GM18502 (cell line): Measurements from ENCODE around the gene CYB5A.
"Not testable (repeated sequence)": the region's sequence is repeated elsewhere in the genome, so short reads cannot be mapped to it uniquely, and the experiment has no call there.

ENCODE experiments used
- ATAC-seq: cut with Tn5 transposase; IDR thresholded peaks from one replicate; pipeline ENCODE4 v1.9.1; 2021; ENCODE audit warnings: mild to moderate bottlenecking; ENCODE audit not compliant: unreplicated experiment, poor library complexity

The CYB5A gene, protein sequence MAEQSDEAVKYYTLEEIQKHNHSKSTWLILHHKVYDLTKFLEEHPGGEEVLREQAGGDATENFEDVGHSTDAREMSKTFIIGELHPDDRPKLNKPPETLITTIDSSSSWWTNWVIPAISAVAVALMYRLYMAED

DNA sequence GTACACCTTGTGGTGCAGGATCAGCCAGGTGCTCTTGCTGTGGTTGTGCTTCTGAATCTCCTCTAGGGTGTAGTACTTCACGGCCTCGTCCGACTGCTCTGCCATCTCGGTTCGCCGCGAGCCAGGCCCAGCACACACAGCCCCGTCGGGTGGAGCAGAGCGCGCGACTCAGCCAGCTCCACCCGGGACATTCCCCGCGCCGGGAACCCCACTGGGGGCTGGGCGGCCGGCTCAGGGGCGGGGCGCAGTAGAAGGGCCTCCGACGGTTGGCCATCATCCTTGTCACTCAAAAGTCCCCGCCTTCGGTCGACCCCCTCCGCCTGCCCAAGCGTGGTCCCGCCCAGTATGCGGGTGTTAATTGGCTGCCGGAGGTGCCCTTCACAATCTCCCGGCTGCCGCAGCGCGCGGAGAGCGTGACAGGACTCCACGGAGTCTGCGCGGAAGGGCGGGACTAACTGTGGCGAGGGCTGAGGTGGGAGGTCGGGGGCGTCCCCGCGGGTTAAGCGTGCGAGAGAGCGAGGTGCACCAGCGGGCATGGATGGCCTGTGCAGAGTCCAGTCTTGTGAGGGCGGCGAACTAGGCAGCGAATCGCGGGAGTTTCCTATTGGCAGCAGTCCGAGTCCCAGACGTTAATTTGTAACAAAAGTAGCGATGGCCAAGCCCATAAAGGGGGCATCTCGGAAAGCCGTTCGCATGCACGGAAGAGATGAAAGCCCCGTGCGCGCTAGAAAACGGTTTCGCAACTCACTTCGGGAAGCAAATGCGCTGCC, at the start of gene CYB5A:
TSS of gene CYB5A (minus strand) at position 193 of the 770 bp plus-strand sequence. CDS start at position 105, 88 bp downstream.
- ATAC-seq, result peak; percentile 100

DNA sequence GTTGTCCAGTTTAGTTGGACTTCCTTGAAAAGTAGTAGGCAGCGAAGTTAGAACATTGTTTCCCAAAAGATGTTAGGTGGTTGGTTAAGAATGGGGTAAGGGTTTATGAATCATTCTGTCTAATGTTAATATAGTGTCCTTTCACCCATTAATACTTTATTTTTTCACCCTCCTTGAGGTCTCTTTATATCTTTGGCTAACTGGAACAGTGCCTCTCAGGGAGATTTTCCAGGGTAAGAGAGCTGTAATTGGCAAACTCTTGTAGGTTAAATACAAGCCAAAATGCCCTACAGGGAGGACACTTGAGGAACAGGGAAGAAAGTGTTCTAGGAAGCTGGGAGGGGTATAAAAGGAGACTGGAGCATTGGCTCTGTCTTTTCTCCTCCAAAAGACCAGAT, 46.1 kb upstream of the CYB5A start:
- no peak for ATAC-seq

DNA sequence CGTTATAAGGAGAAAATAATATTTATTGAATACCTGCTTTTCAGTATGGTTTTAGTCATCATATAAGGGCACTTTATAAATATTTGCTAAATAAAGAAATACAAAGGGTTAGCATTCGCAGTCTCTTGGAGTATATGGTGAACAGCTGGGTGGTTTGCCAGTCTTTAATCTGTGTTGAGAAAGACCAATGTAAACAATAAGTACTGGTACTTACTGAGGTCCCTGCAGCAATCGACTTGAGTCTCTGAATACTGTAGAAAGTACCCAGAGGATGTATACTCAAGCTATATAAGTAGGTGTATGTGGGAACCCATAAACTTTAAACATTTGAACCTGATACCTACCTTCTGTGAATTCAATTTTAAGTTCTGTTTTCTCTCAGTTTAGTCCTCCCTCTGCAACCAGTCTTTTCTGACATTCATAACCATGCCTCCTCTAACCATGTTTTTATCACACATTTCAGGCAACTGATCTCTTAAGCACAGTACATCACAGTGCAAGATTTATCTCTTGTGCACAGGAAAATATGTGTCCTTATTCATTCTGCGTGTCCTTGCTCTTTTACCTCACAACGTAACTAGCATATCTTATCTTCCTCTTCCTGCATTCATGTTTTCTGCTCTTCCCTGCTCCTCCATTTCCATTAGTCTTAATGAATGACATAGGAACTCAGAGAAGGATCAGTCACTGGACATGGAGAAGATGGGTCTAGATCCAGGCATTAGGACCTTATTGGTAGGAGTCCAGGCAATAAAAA, 45.6 kb upstream of the CYB5A start:
- no peak for ATAC-seq

DNA sequence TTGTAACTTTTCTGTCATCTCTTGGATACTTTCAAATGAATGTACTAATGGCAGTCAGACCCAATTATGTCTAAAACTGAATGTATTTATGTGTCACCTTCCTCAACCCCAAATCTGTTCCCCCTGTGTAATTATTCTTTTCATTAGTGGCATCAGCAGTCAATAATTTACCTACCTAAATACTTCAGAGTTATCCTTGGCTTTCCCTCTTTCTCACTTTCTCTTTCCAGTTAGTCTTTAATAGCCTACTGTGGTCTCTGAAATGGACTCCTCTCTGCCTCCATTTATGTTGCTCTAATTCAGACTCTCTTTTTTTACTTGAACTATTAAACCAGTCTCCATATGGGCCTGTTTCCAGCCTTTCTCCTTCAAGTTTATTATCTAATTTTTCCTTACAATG, 44.9 kb upstream of the CYB5A start:
- ATAC-seq, result no peak

DNA sequence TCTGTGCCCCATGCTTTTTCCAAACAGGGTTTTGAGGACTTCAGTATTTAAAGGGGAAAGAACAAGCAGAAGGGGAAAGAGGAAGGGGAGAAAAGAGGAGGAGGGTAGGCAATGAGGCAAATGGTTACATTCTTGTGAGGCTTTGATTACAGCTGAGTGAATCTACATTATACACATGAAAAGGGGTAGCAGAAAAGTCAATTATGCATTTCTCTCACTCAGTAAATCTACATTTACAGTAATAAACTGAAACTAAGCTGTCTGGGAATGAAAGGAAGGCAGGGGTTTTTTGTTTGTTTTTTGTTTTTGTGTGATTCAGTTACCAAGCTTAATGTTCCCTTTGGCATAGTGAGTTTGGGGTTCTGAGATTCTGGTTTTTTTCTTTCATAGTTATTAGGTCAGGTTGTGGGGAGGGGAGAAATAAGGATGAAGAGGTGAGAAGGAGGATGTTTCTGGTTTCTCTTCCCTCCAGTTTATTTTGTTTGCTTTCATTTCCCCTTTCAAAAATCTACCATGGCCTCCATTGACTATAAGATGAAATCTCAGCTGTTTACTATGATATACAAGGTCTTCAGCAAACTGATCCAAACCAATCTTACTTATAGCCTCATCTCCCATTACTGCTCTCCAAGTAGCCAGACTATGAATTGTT, 42.6 kb upstream of the CYB5A start:
- ATAC-seq, result peak; percentile 80

DNA sequence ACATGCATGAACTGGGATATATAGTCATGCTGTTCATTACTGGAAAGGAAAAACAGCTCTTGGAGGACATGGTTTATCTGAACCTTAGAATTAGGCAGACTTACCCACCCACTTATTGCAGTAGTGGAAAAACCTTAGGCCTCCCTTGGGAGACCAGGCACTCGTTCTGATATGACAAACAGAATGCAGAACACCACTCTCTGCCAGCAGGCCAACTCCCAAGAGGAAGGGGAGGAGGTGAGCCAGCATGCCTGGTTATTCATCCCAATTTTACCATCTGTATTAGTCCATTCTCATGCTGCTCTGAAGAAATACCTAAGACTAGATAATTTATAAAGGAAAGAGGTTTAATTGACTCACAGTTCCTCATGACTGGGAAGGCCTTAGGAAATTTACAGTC, 41.3 kb upstream of the CYB5A start:
- ATAC-seq, result no peak

DNA sequence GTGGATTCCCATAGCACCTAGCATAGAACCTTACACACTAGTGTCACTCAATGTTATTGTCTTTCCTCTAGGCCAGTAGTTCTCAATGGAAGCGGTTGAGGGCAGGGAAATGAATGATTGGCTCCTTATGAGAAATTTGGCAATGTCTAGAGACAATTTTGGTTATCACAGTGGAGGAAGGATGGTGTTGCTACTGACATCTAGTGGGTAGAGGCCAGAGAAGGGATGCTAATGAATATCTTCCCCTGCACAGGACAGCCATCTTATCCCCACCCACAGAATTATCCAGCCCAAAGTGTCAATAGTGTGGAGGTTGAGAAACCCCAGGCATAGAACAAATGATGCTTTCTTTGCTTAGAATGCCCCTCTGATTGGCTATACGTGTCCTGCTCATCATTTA, 39.6 kb upstream of the CYB5A start:
- ATAC-seq, result peak; percentile 46

DNA sequence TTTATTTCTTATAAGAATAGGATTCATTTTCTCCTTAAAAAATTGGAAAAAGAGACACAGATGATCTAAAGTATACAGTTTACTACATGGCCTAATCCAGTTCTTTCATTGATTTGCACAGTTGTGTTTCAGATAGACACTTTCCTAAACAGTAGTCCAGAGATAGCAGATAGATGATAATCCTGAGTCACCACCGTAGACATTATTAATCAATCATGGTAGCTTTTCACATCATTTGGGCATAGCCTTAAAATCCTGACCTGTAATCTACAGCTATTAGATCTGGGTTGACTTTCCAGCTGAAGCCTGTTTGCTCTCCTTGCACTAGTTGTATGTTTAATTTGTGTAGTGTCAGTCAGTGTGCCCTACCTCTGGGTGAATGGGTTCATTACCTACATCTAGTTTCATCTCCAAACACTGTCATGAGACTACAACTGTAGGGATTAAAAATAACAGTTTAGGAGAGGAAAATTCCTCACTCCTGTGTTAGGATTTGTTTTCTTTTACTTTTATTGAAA, 38.0 kb upstream of the CYB5A start:
- ATAC-seq, result no peak

DNA sequence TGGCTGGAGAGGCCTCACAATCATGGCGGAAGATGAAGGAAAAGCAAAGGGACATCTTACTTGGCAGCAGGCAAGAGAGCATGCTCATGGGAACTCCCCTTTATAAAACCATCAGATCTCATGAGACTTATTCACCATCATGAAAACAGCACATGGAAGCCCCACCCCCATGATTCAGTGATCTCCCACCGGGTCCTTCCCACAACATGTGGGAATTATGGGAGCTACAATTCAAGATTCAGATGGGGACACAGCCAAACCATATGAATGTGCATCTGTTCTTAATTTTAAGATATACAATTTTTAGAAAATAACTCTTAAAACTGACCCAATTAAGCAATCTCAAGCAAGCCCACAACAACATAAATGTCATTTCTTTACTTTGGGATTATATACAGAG, 36.4 kb upstream of the CYB5A start:
- ATAC-seq, result no peak

DNA sequence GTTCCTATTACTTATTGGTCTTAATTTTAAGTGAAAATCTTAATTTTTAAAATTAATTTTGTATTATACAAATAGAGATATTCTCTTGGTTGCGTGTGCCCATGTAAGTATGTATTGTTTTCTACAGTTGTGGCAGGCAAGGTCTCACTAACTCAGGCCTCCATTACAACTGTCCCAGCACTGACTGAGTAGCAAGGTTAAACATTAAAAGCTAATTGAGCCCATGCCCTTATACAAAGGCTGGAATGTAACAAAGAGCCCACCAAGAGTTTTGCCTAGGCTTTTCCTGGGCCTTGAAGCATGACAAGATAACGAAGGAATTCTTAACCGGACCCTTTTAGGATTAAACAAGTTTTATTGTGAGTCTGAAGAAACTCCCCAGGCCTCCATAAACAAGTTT, 35.0 kb upstream of the CYB5A start:
- not testable (repeated sequence) for ATAC-seq

DNA sequence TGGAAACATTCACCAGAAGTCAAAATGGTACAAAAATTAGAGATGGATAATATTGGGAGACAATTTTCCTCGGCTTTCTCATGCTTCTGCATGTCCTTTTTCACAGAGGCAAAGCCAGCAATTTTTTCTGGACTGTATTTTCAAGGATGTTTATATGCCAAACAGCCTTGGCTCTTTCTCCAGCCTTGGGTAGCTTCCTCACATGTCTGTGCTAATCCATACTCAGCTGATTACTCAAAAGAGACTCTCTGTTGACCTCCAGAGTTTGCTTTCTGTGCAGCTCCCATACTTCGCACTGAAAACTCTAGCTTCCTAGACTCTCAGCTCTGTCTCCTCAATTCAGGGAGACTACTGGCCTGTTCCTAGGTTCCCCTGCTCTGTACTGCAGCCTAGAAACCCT, 34.5 kb upstream of the CYB5A start:
- ATAC-seq, result no peak

DNA sequence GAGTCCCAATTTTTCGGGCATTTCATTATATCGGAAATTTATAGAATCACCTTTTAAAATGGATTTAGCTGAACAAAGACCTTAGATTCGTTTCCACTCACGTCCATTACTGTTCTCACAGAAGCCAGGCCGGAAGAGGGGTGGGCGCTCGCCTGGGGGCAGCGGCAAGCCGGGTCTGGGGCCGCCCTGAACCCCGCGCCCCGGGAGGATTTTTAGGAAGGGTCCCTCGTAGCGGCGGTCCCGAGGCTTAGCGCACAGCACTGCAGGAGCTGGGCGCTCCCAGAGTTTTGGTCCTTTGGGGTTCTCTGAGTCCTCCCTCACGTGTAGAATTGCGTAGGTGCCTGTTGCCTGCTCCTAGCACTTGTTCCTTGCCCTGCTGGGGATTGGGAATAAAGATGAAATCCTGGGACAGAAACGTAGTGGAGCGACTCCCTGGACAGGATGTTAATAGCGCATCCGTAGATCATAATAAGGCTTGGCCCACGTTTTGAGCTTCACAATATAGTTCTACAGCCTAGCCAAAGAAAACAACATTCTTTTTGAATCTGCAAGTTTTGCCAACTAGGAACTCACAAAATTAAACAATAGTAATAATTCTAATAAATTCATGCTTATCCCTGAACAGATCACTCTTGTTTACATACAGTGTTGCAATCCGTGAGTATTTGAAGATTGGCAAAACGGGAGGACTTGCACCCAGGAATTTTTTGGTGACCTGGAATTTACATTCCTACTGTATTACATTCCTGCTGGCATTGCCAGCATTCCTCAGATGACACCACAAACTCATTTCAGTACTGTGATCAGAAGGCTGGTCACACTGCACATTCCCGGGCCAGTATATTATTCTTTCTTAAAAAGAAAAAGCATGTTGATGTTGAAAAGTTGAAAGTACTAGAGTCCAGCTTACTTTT, 24.8 kb upstream of the CYB5A start:
- ATAC-seq, result no peak

DNA sequence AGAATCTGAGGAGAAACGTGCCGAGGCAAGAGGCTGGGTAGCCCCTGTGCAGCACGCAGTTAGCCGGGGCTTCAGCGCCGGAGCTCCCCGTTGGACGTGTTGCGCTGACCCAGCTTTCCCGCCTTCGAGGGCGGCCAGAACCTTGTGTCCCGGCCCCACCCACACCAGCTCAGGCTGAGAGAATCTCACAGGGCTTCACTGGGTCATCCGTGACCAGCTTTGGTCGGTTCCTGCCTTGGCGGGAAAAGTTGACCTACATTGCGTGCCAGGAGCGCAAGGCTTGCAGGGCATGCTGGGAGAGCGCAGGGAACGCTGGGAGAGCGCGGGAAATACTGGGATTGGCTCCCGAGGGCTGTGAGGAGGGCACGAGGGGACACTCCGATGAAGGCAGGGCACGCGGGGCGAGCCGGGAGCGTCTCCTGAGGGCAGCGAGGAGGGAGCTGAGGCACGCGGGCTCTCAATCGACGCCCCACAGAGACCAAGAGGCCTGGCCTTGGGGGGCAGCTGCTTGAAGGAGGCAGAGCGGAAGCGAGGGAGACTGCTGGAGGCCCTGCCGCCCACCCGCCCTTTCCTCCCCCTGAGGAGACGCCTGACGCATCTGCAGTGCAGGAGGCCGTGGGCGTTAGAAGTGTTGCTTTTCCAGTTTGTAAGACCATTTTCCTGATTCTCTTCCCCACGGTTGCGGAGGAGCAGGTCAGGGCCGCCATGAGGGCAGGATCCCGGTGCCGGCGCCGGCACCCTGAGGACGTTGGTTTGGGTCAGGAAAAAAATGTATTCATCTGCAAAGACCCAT, 23.9 kb upstream of the CYB5A start, which contains the start of gene C18orf63:
TSS of gene C18orf63 (plus strand) at position 376 of the 793 bp plus-strand sequence. CDS start 2,027 bp downstream, outside the sequence.
- ATAC-seq, result no peak

DNA sequence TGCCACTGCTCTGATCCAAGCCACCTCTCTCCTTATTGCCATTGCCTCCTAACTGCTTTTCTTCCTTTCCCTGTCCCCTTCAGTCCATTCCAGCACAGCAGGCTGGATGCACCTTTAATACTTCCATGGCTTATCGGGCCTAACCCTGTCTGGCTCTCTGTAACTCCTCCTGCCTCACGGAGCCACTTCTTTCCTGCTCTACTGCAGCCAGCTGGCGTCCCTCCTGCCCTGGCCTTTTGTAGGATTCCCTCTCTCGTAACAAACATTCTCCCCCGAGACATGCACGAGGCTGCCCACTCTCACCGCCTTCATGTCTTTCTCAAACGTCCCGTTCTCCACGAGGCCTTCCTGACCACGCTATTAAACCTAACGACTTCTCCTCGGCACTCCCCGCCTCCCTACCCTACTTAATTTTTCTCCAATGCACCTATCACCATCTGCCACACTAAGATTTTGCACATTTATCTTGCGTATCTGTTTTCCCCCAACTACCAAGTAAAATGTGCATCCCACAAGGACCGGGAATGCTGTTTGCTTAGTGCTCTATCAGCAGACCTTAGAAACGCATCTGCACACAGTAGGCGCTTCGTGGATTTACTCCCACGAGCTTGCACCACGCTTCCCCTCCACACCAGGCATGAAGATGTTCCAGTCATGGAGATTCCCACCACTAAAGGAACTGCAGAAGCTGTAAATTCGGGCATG, 23.1 kb upstream of the CYB5A start:
- no peak for ATAC-seq

DNA sequence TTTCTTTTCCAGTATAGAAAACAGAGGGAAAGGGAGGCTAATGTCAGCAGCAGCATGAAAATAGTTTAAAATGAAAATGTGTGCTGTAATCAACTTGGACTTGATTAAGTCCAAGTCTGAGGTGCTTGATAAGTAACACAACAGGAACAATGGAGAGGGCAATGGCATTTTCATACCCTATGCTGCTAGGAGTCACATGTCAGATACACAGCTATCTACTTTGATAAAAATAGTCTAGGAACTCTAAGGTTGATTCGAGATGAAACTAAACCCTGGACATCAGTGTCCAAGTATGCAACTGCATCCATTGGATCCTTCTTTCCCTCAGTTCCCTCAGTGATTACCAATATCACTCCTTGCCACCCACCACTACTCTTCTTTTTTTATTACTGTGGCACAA, 19.2 kb upstream of the CYB5A start:
- ATAC-seq, result no peak

DNA sequence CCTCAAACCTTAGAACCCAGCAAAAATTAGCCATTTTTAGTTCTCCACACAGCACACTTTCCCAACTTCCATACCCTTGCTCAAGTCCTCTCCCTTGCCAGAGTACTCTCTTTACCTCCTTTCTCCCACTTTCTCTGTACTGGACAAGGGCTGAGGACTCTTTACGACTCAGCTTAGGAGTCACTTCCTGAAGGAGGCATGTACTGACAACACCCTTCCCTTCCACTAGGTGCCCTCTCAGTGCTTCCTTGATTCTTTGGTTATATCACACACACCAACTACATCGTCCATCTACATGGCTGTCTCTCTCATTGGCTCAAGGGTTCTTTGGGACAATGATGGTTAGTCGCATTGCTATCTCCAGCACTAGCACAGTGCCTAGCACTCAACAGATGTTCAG, 18.6 kb upstream of the CYB5A start:
- ATAC-seq, result peak; percentile 62

DNA sequence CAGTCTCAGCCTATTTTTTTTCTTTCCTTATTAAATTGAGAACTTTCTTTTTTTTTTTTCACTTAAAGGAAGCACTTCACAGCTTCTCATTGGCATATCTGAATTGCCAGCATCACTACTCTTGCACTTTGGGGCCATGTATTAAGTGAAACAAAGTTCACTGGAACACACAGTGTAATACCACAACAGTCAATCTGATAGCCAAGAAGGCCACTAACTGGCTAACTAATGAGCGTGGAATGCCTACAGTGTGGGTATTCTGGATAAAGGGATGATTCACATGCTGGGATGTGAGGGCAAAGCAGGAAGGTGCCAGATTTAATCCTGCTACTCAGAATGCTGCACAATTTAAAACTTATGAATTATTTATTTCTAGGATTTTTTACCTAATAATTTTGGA, 12.2 kb upstream of the CYB5A start:
- no peak for ATAC-seq

DNA sequence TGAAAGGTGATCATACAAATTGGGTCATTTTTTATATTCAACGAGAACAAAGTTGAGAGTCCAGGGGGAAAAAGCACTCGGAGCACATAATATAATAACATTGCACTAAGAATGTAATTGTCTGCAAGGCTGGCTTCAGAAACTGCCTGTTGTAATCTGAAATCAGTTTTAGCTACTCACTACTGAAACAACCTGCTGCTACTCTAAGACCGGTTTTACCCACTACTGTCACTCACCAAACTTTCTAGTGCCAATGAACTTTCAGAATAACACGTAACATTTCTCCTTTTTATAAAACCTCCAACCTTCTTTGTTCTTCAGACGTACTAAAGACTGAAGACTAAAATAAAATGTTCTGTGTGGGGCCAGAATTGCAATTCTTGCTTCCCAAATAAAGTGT, 11.5 kb upstream of the CYB5A start:
- ATAC-seq, result no peak
